Psoas muscle (tissue), 8 donors: ENCODE data around the gene CGN. TPM values are rescaled to one million over a fixed set of nuclear protein-coding genes. Genes with fewer than 3 reads are reported as not detected.

ENCODE experiments used
- ATAC-seq, 4 donors: fragments of 200-7000 bp; cut with Tn5 transposase; one replicate each; pipeline ENCODE4 v1.9.1; 2020; ENCODE audit warnings: moderate library complexity in 3 of 4, mild to moderate bottlenecking in 2 of 4
- DNase-seq, 2 donors: peaks; one replicate each; pipeline ENCODE4 v3.0.0-alpha.2; 2020
- H3K27ac ChIP-seq: fragments of 200-600 bp; one replicate; pipeline ENCODE4 v1.8.0; 2022
- H3K27me3 ChIP-seq, 3 donors: fragments of 200-600 bp in 1 of 3; one replicate each; pipeline versions ENCODE4 v1.6.1 to v1.8.0; 2013 to 2022; ENCODE audit warnings: low read length in 2 of 3, mild to moderate bottlenecking in 2 of 3, moderate library complexity in 1 of 3; ENCODE audit not compliant: insufficient read depth in 3 of 3
- H3K36me3 ChIP-seq, 2 donors: fragments of 200-600 bp in 1 of 2; one replicate each; pipeline versions ENCODE4 v1.6.1 to v1.8.0; 2013 to 2022; ENCODE audit warnings: low read depth in 1 of 2, mild to moderate bottlenecking in 1 of 2, moderate library complexity in 1 of 2; ENCODE audit not compliant: insufficient read depth in 1 of 2
- H3K4me1 ChIP-seq: fragments of 200-600 bp; one replicate; pipeline ENCODE4 v1.8.0; 2022
- H3K4me3 ChIP-seq: fragments of 200-600 bp; one replicate; pipeline ENCODE4 v1.8.0; 2022; ENCODE audit warnings: mild to moderate bottlenecking
- H3K9me3 ChIP-seq: fragments of 200-600 bp; one replicate; pipeline ENCODE4 v1.8.0; 2022
- WGBS, 3 donors: extraction: QIAGEN DNeasy Blood & Tissue Kit; methylation state at CpG; one replicate each; pipeline versions ENCODE4 v1.1.6 to v1.1.7; 2013; 5-methylcytosine and 5-hydroxymethylcytosine counted together
- intact Hi-C, 2 donors: fragments of 100-400 bp; cut with DNase I; formaldehyde crosslinking; loops; one replicate each; pipeline versions ENCODE4 v1.11.0 to v1.14.2; 2022
- polyA plus RNA-seq, 3 donors: library from polyadenylated mRNA; stranded (reverse); fragments of 200-250 nt; gene quantifications; one replicate each; pipeline ENCODE4 v1.2.3, GENCODE V29; 2013
- total RNA-seq, 4 donors: library from RNA; stranded (reverse); fragmentation: NEBNext Ultra II Directional in 2 of 4; extraction: Animal tissue kit (Norgen Biotek cat#: 25700) in 2 of 4; gene quantifications; one replicate each; pipeline versions ENCODE4 v1.2.1 to v1.2.4, GENCODE V29; 2021 to 2023
- TF ChIP-seq, protein P1 (sequence below): fragments of 200-600 bp; IDR thresholded peaks from one replicate; pipeline ENCODE4 v1.8.0; 2022; ENCODE audit warnings: antibody characterized with exemption
- donor health status: healthy with polysubstance abuse.
- donor health status: DM: no; HTN: no; CAD: no; lungs with moderate emphysema.
- donor health status: Bipolar disorder and iron deficiency.
- donor health status: healthy.
- donor health status: DM: yes; HTN: yes; CAD: no.
- donor health status: DM: no; HTN: no; CAD: no.
- donor health status: DM: no; HTN: no; CAD: no.
- donor health status: DM: yes; HTN: yes; CAD: no.

The CGN gene
- total and polyA plus RNA-seq, 7 donors = 0.03 to 0.21 (median 0.10) TPM; not detected in 2

DNA sequence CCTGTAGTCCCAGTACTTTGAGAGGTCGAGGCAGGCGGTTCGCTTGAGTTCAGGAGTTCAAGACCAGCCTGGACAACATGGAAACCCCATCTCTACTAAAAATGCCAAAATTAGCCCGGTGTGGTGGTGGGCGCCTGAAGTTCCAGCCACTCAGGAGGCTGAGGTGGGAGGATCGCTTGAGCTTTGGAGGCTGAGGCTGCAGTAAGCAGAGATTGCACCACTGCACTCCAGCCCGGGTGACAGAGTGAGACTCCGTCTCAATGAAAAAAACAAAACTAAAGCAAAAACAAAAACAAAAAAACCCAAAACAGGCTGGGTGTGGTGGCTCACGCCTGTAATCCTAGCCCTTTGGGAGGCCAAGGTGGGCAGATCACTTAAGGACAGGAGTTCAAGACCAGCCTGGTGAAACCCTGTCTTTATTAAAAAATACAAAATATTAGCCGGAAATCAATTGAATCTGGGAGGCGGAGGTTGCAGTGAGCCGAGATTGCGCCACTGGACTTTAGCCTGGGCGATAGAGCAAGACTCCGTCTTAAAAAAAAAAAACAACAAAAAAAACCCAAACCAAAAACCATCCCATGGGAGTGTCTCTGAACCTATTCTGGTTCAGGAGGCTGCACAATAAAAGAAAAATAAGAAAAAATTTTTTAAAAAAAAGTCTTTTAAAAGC lies 1.7 kb upstream of the CGN start:
- Histone ChIP-seq H3K27ac (no peak overlapping the region), H3K4me1 (peaks cover 7% of the 10 kb centered on the region), H3K4me3 (no peak overlapping the region), H3K9me3 (no peaks in the 10 kb centered on the region), H3K36me3 (no peaks in the 10 kb centered on the region), H3K27me3 (peaks cover 0 to 23% (median 6%) of the 10 kb centered on the region in 3 donors)
- no peak for ATAC-seq
- TF ChIP-seq, protein P1, sequence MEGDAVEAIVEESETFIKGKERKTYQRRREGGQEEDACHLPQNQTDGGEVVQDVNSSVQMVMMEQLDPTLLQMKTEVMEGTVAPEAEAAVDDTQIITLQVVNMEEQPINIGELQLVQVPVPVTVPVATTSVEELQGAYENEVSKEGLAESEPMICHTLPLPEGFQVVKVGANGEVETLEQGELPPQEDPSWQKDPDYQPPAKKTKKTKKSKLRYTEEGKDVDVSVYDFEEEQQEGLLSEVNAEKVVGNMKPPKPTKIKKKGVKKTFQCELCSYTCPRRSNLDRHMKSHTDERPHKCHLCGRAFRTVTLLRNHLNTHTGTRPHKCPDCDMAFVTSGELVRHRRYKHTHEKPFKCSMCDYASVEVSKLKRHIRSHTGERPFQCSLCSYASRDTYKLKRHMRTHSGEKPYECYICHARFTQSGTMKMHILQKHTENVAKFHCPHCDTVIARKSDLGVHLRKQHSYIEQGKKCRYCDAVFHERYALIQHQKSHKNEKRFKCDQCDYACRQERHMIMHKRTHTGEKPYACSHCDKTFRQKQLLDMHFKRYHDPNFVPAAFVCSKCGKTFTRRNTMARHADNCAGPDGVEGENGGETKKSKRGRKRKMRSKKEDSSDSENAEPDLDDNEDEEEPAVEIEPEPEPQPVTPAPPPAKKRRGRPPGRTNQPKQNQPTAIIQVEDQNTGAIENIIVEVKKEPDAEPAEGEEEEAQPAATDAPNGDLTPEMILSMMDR = no peak
- intact Hi-C loops = no loop called here
- no peak for DNase-seq
- 93 to 96% (median 94%) methylated on average over 15 of the region's 15 CpGs for WGBS, 3 donors

DNA sequence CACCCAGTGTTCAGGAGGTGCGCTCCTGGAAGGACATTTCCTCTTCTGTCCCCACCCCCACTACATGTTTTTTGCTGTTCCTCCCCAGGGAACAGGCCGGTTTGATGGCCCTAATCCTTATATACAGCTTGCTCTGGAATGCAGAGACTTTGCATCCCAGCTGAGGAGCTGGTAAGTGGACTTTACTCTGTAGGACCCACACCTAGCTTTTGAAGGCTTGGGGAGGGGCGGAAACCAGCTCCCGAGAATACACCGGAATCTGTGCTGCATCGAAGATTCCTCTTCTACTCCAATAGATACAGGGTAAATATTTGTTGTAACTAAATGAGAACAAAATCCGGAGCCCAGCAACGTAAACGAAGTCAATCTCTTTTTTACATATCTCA lies 1.2 kb upstream of the CGN start:
- H3K27ac ChIP-seq = no peak overlapping the region
- H3K4me3 ChIP-seq = no peak overlapping the region
- H3K27me3 ChIP-seq = peaks cover 0 to 28% (median 6%) of the 10 kb centered on the region in 3 donors
- ATAC-seq (no peak), DNase-seq (no peak)
- TF ChIP-seq, protein P1 = no peak
- WGBS, 3 donors = 33 to 56% (median 54%) methylated on average over 9 of the region's 9 CpGs
- intact Hi-C loops = no loop called here
- H3K4me1 ChIP-seq = peaks cover 7% of the 10 kb centered on the region
- H3K36me3 ChIP-seq = no peaks in the 10 kb centered on the region
- no peaks in the 10 kb centered on the region for H3K9me3 ChIP-seq

DNA sequence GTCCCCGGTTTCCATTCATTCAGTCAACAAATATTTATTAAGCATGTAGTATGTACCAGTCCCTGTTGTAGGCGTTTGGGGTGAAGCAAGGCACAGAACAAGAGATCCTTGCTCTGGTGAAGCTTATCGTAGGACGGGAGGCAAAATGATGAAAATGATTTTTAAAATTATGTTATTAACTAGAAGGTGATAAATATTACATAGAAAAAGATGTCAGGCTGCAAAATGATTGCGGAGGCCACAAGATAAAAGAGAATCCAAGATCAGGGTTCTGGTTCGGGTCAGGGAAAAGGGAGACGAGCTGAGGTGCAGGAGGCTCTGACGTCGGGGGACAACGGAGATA lies 602 bp upstream of the CGN start:
- TF ChIP-seq, protein P1 = no peak
- Histone ChIP-seq H3K4me3 (peak overlapping the region; percentile 73), H3K27me3 (peaks cover 0 to 32% (median 6%) of the 10 kb centered on the region in 3 donors), H3K27ac (no peak overlapping the region), H3K9me3 (no peaks in the 10 kb centered on the region), H3K36me3 (no peaks in the 10 kb centered on the region), H3K4me1 (peaks cover 7% of the 10 kb centered on the region)
- ATAC-seq = no peak
- 8 to 11% (median 10%) methylated on average over 10 of the region's 10 CpGs for WGBS, 3 donors
- DNase-seq = no peak
- intact Hi-C loops = no loop called here

DNA sequence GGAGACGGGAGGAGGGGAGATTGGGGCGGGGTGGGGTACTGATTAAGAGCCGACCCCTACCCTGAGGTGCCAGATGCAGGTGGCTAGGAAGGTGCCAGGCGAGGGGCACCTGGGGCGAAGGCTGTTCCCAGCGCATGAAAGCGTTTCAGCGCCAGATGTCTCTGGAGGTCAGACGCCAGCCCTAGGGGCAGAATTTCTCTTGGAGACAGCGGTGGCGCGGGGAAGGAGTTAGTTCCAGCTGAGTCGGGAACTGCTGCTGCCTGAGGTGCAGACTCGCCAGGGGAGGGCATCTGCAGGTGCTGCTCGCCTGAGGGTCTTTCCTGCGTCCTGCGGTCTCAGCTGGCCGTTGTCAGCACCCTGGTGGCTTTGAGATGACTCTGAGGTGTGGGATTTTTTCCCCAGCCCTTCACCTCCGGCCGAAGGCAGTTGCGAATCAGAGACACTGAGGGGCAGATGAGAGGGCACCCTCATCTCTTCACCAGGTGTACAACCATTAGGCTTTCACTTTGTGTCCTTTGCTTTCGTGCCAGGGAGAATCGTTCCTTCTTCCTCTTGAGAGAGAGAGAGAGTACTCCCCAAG lies 539 bp downstream of the CGN start:
- peak; percentile 25 to 68 (median 38) for ATAC-seq
- DNase-seq = peak in 1 of 2 donors; percentile 29
- WGBS, 3 donors = 2 to 4% (median 3%) methylated on average over 23 of the region's 23 CpGs

More for the DNA sequence above, 539 bp downstream of the CGN start:
- intact Hi-C loops = no loop called here
- H3K27me3 ChIP-seq = peaks cover 0 to 32% (median 6%) of the 10 kb centered on the region in 3 donors
- H3K4me3 ChIP-seq = peak overlapping the region; percentile 73
- H3K27ac ChIP-seq = no peak overlapping the region
- H3K4me1 ChIP-seq = peaks cover 7% of the 10 kb centered on the region
- no peaks in the 10 kb centered on the region for H3K36me3 ChIP-seq
- H3K9me3 ChIP-seq = no peaks in the 10 kb centered on the region
- TF ChIP-seq, protein P1 = no peak
